Activated naive CD8-positive, alpha-beta T cell treated with anti-CD3 and anti-CD28 coated beads, Interleukin-2, amount 10 ng/mL, durations not matched to agents 7 days and 5 days (primary cell): Measurements from ENCODE around the gene PMM2. TPM values are rescaled to one million over a fixed set of nuclear protein-coding genes. Genes with fewer than 3 reads are reported as not detected.

Source experiments
- ATAC-seq: fragments of 150-1000 bp; cut with Tn5 transposase; one replicate; pipeline ENCODE4 v1.10.0; 2021; ENCODE audit warnings: low read depth, moderate library complexity
- POLR2A ChIA-PET: fragments of 350-600 bp; sonication (Branson Sonifier 250); formaldehyde crosslinking; loops from one replicate; lab custom pipeline; 2021; ENCODE audit warnings: antibody characterized with exemption; lab: Charles Lee
- DNase-seq: peaks from one replicate; pipeline ENCODE4 v3.0.0; 2021
- H3K27ac Mint-ChIP-seq: one replicate; pipeline ENCODE4 v1.8.0; 2022; ENCODE audit warnings: mild to moderate bottlenecking, mixed read lengths
- H3K27me3 Mint-ChIP-seq: one replicate; pipeline ENCODE4 v1.8.0; 2022; ENCODE audit warnings: mild to moderate bottlenecking, moderate library complexity, mixed read lengths
- H3K36me3 Mint-ChIP-seq: one replicate; pipeline ENCODE4 v1.8.0; 2021; ENCODE audit warnings: mild to moderate bottlenecking, mixed read lengths
- H3K4me1 Mint-ChIP-seq: one replicate; pipeline ENCODE4 v1.8.0; 2021; ENCODE audit warnings: mixed read lengths
- H3K4me3 Mint-ChIP-seq: one replicate; pipeline ENCODE4 v1.8.0; 2022; ENCODE audit warnings: mild to moderate bottlenecking, moderate library complexity, mixed read lengths
- H3K9me3 Mint-ChIP-seq: one replicate; pipeline ENCODE4 v1.8.0; 2021; ENCODE audit warnings: mixed read lengths
- total RNA-seq, 2 experiments: library from RNA; stranded (reverse); gene quantifications; one replicate each; pipeline ENCODE4 v1.2.3, GENCODE V29; 2021

The PMM2 gene
- total RNA-seq, 2 experiments from 2014 or later: 36.4 to 38.5 TPM

DNA sequence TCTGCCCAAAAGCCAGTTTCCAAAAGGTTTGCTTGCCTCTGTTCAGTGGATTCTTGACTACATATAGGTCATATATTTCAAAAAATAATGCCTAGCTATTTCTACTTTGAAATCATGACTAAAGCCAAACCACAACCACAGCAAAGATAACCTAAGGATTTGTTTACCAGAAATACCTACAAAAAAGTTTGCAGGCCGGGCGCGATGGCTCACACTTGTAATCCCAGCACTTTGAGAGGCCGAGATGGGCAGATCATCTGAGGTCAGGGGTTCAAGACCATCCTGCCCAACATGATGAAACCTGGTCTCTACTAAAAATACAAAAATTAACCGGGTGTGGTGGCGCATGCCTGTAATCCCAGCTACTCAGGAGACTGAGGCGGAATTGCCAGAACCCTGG is 56.0 kb downstream of the PMM2 start:
- no peak for ATAC-seq
- no peak for DNase-seq
- peaks cover 34% of the 10 kb centered on the region for H3K36me3 Mint-ChIP-seq
- H3K4me1 Mint-ChIP-seq: peaks cover 35% of the 10 kb centered on the region
- POLR2A ChIA-PET: interaction anchor here (1.4 to 2.0 kb wide), 2 partner anchors 10 to 15 kb away, joined by 3 to 16 read pairs; partner anchors contain the start of gene CARHSP1
- peak overlapping the region; percentile 45 for H3K27ac Mint-ChIP-seq
- no peaks in the 10 kb centered on the region for H3K9me3 Mint-ChIP-seq
- no peak overlapping the region for H3K4me3 Mint-ChIP-seq
- no peaks in the 10 kb centered on the region for H3K27me3 Mint-ChIP-seq

DNA sequence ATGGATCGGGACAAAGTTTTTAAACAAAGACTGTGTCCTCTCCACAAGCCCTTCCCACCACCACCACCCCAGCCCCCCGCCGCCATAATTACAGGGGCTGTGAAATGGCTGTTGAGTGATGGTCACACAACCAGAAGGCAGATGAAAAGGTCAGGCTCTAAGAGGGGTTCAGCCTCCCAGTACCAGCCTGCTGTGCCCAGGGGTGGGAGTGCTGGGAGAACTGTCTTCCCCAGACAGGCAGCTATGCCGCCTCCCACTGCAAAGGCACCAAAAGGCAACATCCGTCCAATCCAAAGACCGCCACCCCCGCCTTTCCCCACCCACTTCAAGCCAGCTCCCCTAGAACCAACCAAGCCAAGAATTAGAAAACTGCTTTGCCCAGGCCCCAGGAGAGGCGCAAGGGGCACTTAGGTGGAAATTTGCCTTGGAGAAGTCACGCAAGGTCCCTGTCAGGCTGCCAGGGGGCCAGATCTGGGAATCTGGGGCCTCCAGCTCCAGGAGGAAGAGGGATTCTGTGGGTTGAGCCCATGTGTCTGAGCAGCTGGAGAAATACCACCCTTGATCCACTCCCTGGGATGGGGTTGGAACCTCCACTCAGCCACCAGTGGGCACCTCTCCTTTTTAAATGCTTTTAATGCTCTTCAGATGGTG is 56.8 kb downstream of the PMM2 start:
- peak; percentile 23 for DNase-seq
- Mint-ChIP-seq H3K4me1 (peaks cover 38% of the 10 kb centered on the region), H3K9me3 (no peaks in the 10 kb centered on the region), H3K4me3 (no peak overlapping the region), H3K36me3 (peaks cover 36% of the 10 kb centered on the region), H3K27ac (no peak overlapping the region), H3K27me3 (no peaks in the 10 kb centered on the region)
- no peak for ATAC-seq
- POLR2A ChIA-PET: interaction anchor here (1.2 to 2.0 kb wide), 3 partner anchors 9 to 14 kb away, joined by 4 to 16 read pairs (median 4); partner anchors contain the start of gene CARHSP1

DNA sequence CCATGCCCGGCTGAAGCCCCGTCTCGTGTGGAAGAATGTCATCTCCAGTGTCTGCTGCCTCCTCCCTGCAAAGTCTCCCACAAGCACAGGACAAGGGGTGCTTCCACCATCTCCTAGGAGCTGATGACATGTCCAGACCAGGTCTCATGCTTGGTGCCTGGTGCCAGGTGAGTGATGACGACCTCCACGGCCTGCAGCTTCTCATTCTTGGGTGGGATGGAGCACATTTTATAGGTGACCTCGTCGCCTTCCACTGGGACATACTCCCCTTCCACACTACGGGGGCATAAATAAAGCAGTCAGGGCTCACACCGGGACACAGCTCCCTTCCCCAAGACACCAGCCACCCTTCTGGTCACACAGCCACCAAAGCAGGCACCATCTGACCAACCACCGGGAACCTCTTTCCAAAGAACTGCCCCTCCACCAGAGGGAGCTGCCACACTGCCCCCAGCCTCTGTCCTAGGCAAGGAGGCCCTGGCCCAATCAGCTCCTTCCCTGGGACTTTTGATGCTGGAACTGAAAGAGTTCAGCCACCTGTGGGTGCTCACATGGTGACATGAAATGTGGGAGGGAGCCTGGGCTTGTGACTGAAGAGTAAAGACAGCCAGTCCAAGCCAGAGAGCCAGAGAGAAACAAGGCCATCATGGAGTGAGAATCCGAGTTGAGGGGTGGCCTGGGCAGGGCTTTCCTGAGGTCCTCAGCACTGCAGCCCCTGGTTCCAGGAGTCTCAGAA is 57.6 kb downstream of the PMM2 start:
- Mint-ChIP-seq H3K4me1 (peaks cover 38% of the 10 kb centered on the region), H3K27me3 (no peaks in the 10 kb centered on the region), H3K4me3 (no peak overlapping the region), H3K36me3 (peaks cover 36% of the 10 kb centered on the region), H3K9me3 (no peaks in the 10 kb centered on the region), H3K27ac (peak overlapping the region; percentile 69)
- DNase-seq: peak; percentile 28
- ATAC-seq: no peak
- POLR2A ChIA-PET: interaction anchor here (1.2 to 1.5 kb wide), 2 partner anchors 8 to 11 kb away, joined by 4 read pairs; no protein-coding TSS in a partner anchor

DNA sequence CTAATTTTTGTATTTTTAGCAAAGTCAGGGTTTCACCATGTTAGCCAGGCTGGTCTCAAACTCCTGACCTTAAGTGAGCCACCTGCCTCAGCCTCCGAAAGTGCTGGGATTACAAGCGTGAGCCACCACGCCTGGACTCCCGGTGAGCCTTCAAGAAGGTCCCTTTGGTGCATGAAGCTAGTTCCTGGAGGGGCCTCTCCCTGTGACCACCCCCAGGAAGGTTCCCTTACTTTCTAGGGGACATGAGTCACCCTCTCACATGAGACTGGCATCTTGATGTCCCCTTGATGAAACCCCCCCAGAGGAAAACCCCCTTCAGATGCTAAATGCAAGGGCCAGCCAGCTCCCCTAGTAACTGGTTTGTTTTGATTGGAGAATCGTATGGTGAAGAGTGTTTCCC is 58.3 kb downstream of the PMM2 start:
- Mint-ChIP-seq H3K9me3 (no peaks in the 10 kb centered on the region), H3K27me3 (no peaks in the 10 kb centered on the region), H3K4me1 (peaks cover 32% of the 10 kb centered on the region), H3K27ac (peak overlapping the region; percentile 48), H3K36me3 (peaks cover 31% of the 10 kb centered on the region), H3K4me3 (no peak overlapping the region)
- peak; percentile 24 for DNase-seq
- POLR2A ChIA-PET: interaction anchor here (1.2 to 1.5 kb wide), 2 partner anchors 8 to 10 kb away, joined by 4 read pairs; no protein-coding TSS in a partner anchor
- no peak for ATAC-seq

DNA sequence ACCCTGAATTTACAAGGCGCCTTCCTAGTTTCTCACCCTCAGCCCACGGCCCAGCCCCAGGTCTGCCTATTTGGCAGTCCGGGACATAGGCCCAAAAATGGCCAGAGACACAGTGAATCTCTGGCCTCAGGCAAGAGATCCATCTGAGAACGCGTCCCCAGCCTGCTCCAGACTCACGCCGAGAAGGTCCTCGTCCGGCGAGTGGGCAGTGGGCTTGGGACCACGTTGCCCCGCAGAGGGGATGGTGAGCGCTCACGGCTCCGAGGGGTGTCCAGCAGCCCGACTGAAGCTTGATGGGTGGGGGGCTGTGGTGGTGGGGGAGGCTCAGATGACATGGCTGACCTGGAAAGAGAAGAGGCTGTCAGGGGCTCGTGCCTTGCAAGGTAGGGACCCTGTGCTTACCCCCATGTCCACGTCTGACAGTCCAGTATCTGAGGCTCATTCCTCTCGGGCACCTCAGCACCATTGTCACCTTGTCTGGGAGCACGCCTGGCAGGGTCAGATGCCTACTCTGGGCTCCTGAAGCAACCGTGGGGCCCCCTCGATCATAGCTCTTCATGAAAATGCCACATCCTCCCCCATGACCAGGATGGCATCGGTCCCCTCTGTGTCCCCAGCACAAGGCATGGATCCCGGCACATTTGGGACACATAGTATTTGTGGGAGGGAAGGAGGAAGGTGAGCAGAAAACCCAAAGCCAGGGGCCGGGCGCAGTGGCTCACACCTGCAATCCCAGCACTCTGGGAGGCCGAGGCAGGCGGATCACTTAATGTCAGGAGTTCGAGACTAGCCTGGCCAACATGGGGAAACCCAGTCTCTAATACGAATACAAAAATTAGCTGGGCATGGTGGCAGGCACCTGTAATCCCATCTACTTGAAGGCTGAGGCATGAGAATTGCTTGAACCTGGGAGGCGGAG is 61.6 kb downstream of the PMM2 start:
- DNase-seq: peak; percentile 16
- POLR2A ChIA-PET: interaction anchor here (2.4 kb wide), 1 partner anchor 9 kb away, joined by 10 read pairs; the partner anchor contains the start of gene CARHSP1
- ATAC-seq: no peak
- Mint-ChIP-seq H3K36me3 (peaks cover 27% of the 10 kb centered on the region), H3K27me3 (no peaks in the 10 kb centered on the region), H3K4me3 (no peak overlapping the region), H3K27ac (peak overlapping the region; percentile 34), H3K4me1 (peaks cover 41% of the 10 kb centered on the region), H3K9me3 (no peaks in the 10 kb centered on the region)

DNA sequence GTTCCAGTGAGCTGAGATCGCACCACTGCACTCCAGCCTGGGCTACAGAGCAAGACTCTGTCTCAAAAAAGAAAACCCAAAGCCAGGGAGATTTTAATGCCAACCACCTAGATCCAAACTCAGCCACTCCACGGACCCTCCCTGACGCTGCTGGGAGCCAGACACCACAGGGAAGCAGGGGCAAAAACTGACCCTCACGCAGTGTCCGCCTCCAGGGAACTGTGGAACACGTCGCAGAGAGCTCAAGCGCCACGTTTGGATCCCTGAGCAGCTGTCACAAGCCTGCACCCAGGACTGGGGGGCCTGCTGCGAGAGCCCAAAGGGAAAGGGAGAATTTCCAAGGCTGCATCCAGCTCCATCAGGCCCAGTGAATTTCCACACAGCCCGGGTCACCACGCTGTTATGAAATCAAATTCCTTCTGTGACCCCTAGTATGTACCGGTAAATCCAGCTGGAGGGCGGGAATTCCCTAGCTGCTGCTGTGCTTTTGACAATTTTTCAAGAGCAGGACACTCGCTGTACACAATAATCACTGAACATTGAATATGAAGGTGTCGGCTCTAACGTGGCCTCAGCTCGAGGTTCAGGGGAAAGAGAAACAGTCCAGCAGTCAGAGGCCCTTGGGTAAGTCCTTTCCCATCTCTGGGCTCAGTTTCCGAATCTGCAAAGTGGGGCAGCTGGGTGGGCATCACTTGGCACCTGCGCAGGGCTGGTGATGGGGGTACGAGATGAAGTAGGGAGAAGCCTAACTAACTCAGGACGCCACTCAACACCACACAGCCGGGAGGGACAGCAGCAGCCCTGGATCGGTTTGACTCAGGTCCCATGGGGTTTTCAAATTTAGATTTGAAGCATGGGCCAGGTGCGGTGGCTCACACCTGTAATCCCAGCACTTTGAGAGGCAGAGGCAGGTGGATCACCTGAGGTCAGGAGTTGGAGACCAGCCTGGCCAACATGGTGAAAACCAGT is 62.6 kb downstream of the PMM2 start:
- peaks cover 25% of the 10 kb centered on the region for H3K36me3 Mint-ChIP-seq
- no peaks in the 10 kb centered on the region for H3K27me3 Mint-ChIP-seq
- peaks cover 41% of the 10 kb centered on the region for H3K4me1 Mint-ChIP-seq
- no peak overlapping the region for H3K4me3 Mint-ChIP-seq
- POLR2A ChIA-PET: interaction anchor here (2.4 kb wide), 1 partner anchor 8 kb away, joined by 10 read pairs; the partner anchor contains the start of gene CARHSP1
- no peak for DNase-seq
- ATAC-seq: no peak
- H3K9me3 Mint-ChIP-seq: no peaks in the 10 kb centered on the region
- no peak overlapping the region for H3K27ac Mint-ChIP-seq

DNA sequence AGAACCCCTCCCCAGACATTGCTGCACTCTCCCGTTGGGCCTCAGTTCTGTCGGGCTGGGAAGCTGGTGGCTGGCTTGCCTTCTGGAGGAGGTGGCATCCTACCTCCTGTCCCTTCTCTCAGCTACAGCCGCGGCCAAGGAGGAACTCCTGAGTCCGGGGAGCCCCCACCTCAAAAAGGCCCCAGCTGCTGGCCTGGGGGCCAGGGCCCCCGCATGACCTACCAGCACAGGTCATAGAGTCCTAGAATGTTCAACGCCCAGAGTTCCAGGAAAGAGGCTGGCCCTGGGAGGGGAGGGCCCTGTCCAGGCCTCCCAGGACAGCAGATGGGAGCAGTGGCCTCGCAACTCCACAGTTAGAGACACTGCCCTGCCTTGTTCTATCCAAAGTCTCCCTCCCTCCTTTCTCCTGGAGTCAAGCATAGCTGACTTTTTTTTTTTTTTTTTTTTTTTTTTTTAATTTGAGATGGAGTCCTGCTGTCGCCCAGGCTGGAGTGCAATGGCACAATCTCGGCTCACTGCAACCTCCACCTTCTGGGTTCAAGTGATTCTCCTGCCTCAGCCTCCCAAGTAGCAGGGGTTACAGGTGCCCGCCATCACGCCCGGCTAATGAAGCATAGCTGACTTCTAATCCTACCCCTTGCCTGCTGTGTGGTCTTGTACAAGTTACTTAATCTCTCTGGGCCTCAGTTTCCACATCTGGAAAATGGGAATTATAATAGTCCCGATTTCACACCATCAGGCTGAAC is 64.1 kb downstream of the PMM2 start:
- no peak for DNase-seq
- Mint-ChIP-seq H3K27ac (peak overlapping the region; percentile 42), H3K9me3 (no peaks in the 10 kb centered on the region), H3K4me1 (peaks cover 45% of the 10 kb centered on the region), H3K4me3 (no peak overlapping the region), H3K36me3 (peaks cover 17% of the 10 kb centered on the region), H3K27me3 (no peaks in the 10 kb centered on the region)
- POLR2A ChIA-PET: no interaction called here
- ATAC-seq: no peak

DNA sequence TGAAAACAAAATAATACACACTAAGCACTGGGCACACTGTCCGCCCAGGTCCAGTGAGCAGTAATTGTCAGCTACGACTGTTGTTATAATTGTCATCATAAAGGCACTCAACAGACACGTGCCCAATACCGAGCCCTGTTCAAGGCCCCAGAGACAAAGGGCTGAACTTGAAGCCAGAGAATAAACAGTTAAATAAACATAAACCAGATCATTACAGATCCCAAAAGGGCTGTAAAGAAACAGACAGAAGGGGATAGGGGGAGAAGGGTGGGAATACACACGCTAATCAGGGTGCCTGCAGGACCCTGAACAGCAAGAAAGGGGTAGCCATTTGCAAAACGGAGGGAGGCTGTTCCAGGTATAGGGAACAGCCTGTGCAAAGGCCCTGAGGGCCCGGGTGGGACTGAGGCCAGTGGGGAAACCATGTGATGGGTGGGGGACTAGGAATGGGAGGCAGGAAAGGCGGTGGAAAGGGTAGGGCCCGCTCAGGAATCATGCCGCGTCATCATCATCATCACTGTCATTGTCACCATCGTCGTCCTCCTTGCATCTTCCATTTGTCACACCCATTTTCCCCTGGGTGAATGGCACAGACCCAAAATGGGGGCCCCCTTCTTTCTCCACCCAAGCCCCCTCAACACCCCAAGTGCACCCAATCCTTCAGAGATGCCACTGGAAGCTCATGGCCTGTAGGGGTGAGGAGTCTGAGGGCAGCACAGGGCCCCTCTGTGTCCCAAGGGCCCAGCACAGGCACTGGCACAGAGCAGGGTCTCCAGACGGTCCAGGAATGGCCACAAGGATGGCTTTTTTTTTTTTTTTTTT is 64.9 kb downstream of the PMM2 start:
- POLR2A ChIA-PET: interaction anchor here (0.7 kb wide), 1 partner anchor 27 kb away, joined by 6 read pairs; no protein-coding TSS in a partner anchor
- peaks cover 45% of the 10 kb centered on the region for H3K4me1 Mint-ChIP-seq
- DNase-seq (no peak), ATAC-seq (no peak)
- H3K27ac Mint-ChIP-seq: no peak overlapping the region
- no peak overlapping the region for H3K4me3 Mint-ChIP-seq
- H3K27me3 Mint-ChIP-seq: no peaks in the 10 kb centered on the region
- no peaks in the 10 kb centered on the region for H3K9me3 Mint-ChIP-seq
- H3K36me3 Mint-ChIP-seq: peaks cover 21% of the 10 kb centered on the region

DNA sequence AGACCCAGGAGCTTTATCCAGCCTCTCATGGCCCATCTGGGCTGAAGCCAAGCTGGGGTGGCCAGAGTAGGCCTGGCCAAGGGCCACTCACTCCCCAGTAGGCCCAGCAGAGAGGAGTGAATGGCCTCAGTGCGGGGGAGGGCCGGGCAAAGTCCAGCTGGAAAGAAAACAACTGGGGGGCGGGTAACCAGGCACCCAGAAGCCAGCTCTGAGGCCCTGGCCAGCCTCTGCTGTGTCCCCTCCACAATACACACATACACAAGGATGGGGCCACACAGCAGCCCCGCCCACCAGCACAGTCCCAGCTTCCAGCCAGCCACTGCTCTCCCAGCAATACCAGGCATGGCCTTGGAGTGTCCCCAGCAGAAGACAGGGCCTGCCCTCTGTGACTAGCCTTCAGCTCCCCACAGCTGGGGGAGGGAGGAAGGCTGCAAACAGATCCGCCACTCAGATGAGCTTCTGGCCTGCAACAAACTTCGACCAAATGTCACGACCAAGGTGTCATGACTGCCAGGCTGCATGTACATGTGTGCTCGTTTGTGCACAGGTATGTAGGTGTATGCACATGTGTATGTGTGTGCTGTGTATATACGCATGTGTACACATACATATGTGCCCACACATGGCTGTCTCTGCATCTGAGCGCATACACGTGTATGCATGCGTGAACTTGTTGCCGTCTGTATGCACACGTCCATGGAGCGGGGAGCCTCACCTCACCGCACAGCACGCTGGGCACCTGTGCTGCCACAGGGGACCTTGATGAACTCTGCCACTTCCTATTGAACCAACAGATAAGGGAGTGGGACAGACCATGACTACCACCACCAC is 66.2 kb downstream of the PMM2 start:
- Mint-ChIP-seq H3K27ac (peak overlapping the region; percentile 20), H3K4me1 (peaks cover 38% of the 10 kb centered on the region), H3K27me3 (no peaks in the 10 kb centered on the region), H3K9me3 (no peaks in the 10 kb centered on the region), H3K36me3 (peaks cover 18% of the 10 kb centered on the region), H3K4me3 (no peak overlapping the region)
- DNase-seq: no peak
- POLR2A ChIA-PET: interaction anchor here (0.7 to 1.0 kb wide), 3 partner anchors 9 to 26 kb away, joined by 3 to 6 read pairs (median 4); no protein-coding TSS in a partner anchor
- no peak for ATAC-seq

DNA sequence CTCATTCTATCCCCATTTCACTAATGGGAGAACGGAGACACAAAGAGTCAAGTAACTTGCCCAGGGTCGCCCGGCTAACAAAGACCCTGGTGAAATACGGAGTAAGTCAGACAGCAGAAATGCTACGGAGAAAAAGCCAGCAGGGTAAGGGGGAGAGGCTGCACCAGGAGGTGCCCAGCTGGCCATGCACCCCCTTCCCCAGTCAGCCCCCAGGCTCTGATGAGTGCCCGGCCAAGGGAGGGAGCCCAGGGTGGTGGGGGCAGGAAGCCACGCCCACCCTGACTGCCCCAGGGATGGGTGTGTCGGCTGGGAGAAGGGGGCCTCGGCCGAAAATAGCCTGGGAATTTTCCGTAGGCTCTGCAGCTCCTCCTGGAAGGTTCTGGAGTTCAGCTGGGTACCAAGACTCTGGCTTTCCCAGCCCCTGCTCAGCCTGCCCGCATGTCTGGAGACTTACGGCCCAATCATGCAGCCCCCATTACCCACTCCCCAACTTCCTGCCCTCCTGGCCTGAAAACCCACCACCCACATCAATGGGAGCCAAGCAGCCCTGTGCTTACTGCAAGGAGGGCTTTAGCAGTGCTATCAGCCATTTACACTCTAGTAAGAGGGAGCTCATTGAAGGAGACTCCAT is 67.0 kb downstream of the PMM2 start:
- POLR2A ChIA-PET: interaction anchor here (0.7 kb wide), 1 partner anchor 11 kb away, joined by 3 read pairs; no protein-coding TSS in a partner anchor
- H3K36me3 Mint-ChIP-seq: peaks cover 17% of the 10 kb centered on the region
- H3K27ac Mint-ChIP-seq: peak overlapping the region; percentile 20
- ATAC-seq (no peak), DNase-seq (no peak)
- H3K9me3 Mint-ChIP-seq: no peaks in the 10 kb centered on the region
- no peak overlapping the region for H3K4me3 Mint-ChIP-seq
- H3K27me3 Mint-ChIP-seq: no peaks in the 10 kb centered on the region
- H3K4me1 Mint-ChIP-seq: peaks cover 42% of the 10 kb centered on the region
